Effector CD8-positive, alpha-beta T cell (primary cell): ENCODE results near the gene TRUB2.
A peak's percentile ranks its signal among the peaks of the same experiment; 100 is the strongest.

Source experiments
- DNase-seq: peaks from one replicate; lab custom pipeline; 2025; lab: John Stamatoyannopoulos, UW
- total RNA-seq, 4 experiments: gene quantifications; one replicate each; lab custom pipeline; 2026; lab: John Stamatoyannopoulos, UW

The TRUB2 gene, protein sequence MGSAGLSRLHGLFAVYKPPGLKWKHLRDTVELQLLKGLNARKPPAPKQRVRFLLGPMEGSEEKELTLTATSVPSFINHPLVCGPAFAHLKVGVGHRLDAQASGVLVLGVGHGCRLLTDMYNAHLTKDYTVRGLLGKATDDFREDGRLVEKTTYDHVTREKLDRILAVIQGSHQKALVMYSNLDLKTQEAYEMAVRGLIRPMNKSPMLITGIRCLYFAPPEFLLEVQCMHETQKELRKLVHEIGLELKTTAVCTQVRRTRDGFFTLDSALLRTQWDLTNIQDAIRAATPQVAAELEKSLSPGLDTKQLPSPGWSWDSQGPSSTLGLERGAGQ
- total RNA-seq = 34.2 to 57.5 (median 41.8) reads per million in 4 experiments

DNA sequence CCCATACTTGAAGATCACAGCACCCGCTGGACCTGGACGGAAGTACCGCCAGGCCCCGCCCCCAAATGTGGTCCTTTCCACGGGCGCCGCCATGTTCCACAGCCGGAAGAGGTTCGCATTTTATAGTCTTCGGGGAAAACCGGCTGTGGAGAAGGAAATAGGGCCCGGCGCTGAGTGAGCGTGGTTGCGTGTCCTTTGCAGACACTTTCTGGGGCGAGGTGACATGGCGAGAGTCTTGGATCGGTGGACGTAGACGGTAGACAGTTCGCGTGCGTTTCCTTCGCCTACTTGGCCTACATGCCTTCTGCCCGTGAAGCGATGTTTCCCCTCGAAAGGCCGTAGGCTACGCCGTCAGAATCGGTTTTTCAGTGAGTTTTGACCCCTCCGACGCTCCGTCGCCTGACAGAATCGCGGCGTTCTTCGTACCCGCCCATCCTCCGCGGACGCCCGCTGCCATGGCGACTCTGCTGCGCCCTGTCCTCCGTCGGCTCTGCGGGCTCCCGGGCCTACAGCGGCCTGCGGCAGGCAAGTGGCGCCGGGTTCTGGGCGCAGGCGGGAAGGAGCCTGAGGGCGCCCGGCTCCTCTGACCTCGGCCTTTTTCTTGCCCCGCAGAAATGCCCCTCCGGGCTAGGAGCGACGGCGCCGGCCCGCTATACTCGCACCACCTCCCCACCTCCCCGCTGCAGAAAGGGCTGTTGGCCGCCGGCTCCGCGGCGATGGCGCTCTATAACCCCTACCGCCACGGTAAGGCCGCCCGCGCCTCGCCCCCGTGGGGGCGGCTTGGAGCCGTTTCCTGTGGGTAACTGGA lies at the start of gene TRUB2, which contains the start of gene COQ4:
TSS of gene TRUB2 (minus strand) at position 44 of the 808 bp plus-strand sequence. CDS start at position 5, 39 bp downstream.
TSS of gene COQ4 (plus strand) at position 436 of the 808 bp plus-strand sequence. CDS start at position 456, 20 bp downstream.
- peak; percentile 84 for DNase-seq

- DNase-seq = no peak
Measured at GRCh38 chr9:128371630-128372117, 49.4 kb upstream of the TRUB2 start.

DNA sequence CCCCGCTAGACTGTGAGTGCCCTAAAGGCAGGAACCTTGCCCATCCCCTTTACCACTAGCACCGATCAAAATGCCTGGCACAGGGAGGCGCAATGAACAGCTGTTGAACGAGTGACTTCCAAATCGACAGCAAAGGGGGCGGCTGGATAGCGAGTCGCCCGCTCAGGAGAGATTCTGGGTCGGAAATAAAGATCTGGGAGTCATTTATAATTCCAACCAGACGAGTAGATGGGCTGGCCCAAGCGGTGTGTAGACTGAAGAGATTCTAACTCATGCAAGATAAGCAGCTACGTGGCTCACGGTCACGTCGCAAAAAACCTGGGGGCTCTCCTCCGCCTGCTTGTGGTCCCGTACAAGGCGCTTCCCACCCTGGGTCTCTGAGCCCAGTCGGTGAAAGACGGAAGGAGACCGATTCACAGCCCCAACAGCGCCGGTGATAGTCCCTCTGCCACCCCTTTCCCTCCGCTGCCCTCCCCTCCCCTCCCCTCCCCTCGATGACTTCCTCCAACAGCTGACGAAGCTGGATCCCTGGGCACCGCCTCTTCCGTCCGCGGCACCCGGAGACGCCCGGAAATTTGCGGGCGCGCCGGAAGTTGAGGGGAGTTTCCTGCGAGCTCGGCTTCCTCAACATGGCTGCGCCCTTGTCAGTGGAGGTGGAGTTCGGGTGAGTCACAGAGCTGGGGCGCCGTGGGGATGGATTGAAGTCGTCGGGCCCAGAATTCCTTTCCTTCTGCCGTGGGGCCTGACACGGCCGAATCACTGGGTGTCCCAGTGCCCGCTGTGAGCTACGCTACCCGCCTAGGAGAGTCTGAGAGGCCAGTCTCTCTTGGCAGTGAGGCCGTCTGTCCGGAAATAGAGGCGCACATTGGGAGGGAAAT lies 48.7 kb upstream of the TRUB2 start, which contains the start of gene URM1:
TSS of gene URM1 (plus strand) at position 623 of the 878 bp plus-strand sequence. CDS start at position 630, 7 bp downstream.
- DNase-seq = peak; percentile 92

DNA sequence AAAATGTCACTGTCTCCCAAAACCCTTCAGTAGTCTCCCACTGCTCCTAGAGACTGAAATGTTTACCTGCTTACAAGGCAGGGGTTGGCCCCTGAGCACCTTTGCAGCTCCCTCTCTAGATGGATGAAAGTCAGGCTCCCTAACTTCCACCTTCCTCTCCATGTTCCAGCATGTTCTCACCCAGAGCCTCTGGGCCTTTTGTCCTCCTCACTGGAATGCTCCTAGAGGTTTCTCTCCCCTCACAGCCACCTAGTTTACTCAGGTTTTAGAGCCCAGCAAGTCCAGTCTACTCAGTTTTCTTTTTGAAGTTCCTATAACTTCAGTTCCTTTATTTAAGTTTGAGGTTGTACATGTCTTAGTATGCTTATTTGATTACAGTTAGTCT lies 48.1 kb upstream of the TRUB2 start:
- no peak for DNase-seq

- no peak for DNase-seq
Measured at GRCh38 chr9:128369024-128369706, 46.9 kb upstream of the TRUB2 start.

GRCh38 chr9:128365525-128365924 lies 43.3 kb upstream of the TRUB2 start:
- DNase-seq = no peak

- DNase-seq = no peak
Measured at GRCh38 chr9:128362774-128363173, 40.5 kb upstream of the TRUB2 start.

- peak; percentile 58 for DNase-seq
Measured at GRCh38 chr9:128361986-128362646, 39.9 kb upstream of the TRUB2 start.

GRCh38 chr9:128361296-128361985 lies 39.2 kb upstream of the TRUB2 start:
- no peak for DNase-seq

- DNase-seq = no peak
Measured at GRCh38 chr9:128360826-128361225, 38.6 kb upstream of the TRUB2 start.

DNA sequence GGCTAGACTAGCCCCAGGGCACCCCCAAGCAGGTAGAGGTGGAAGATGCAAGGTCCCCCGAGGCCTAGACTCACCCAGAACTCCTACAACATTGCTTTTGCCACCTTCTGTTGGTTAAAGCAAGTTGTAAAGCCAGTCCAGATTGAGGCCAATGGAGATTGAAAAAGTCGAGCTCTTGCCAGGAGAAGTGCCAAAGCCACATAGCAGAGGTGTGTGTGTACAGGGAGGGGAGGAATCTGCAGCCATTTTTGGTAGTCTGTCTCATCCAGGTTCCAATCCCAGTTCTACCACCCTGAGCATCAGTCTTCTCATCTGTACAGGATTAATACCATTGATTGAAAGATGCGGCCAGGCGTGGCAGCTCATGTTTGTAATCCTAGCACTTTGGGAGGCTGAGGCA lies 36.6 kb upstream of the TRUB2 start:
- no peak for DNase-seq

DNA sequence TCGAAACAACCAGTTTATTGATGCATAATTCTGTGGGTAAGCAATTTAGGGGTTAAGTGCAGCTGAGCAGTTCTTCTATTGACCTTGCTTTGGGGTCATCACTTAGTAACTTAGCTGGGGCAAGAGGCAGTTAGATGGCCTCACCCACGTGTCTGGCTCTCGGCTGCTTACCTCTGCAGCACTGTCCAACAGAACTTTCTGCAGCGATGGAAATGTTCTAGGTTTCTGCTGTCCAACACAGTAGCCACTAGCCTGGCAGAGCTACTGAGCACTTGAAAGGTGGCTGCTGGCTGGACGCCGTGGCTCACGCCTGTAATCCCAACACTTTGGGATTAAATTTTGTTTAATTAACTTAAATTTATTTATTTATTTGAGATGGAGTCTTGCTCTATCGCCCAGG lies 35.8 kb upstream of the TRUB2 start:
- DNase-seq = no peak

DNA sequence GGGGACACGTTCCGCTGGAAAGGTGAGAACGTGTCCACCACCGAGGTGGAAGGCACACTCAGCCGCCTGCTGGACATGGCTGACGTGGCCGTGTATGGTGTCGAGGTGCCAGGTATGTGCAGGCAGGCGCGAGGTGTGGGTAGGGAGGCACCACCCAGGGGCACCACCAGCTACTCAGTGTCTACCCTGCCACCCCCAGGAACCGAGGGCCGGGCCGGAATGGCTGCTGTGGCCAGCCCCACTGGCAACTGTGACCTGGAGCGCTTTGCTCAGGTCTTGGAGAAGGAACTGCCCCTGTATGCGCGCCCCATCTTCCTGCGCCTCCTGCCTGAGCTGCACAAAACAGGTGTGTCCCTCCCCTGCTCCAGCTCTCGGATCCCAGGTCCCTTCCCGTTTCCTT lies 33.2 kb upstream of the TRUB2 start:
- DNase-seq = no peak

DNA sequence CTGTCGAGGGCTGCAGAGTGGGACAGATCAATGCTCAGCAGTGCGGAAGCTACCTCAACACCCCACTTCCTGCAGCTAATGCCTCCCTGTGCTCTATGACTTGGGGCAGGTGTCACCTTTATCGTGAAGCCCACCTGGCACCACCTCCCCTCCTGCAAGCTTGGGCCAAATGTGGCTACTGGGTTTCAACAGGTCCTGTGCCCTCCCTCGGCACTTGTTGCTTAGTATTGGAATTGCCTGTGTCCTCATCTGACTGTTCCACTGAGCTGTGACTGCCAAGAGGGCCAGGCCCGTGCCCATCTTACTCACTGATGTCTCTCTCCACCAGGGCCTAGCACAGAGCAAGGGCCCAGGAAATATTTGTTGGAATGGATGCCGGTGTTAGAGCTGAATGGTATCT lies 27.5 kb upstream of the TRUB2 start:
- DNase-seq = no peak

- no peak for DNase-seq
Measured at GRCh38 chr9:128349125-128349524, 26.9 kb upstream of the TRUB2 start.

- no peak for DNase-seq
Measured at GRCh38 chr9:128344931-128345605, 22.8 kb upstream of the TRUB2 start.

DNA sequence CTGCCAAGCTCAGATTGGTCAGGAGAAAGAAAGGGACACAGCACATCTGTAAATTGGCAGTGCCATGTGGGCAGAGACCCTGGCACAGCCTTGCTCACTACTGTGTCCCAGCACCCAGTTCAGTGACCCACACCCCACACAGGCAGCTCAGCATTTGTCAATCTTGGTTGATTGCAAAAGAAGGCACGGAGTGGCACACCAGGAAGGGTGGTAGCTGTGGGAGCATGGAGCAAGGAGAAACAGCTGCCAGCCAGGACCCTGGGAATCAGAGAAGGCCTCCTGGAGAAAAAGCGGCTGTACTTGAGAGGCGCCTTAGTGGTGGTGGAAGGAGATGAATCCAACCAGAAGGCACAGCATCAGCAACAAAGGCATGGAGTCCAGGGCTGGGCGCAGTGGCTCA lies 21.6 kb upstream of the TRUB2 start:
- DNase-seq = no peak

- no peak for DNase-seq
Measured at GRCh38 chr9:128342971-128343680, 20.9 kb upstream of the TRUB2 start.

DNA sequence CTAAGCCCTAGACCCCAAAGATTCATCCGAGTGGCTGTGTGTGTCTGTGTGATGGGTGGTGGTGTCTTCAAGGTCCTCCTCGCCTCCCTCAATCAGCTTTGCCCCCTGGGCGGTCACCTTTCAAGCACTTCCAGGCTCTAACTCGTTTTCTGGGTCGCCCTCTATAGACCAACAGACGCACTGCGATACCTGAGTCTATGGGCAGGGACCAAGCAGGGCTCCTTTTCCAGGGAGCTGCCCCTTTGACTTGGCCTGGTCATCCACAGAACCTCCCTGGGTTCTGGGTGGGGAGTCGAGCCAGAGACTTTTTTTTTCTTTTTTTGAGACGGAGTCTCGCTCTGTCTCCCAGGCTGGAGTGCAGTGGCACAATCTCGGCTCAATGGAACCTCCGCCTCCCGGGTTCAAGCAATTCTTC lies 19.2 kb upstream of the TRUB2 start:
- peak; percentile 39 for DNase-seq
